Superior temporal gyrus (tissue), 1 donor: ENCODE measurements around the gene STX10.
"Not testable (repeated sequence)": the region's sequence is repeated elsewhere in the genome, so short reads cannot be mapped to it uniquely, and the experiment has no call there.

Experiments used
- DNase-seq: peaks from one replicate; pipeline ENCODE4 v3.0.0-alpha.2; 2016; ENCODE audit errors: extremely low spot score

STX10 gene, protein sequence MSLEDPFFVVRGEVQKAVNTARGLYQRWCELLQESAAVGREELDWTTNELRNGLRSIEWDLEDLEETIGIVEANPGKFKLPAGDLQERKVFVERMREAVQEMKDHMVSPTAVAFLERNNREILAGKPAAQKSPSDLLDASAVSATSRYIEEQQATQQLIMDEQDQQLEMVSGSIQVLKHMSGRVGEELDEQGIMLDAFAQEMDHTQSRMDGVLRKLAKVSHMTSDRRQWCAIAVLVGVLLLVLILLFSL

GRCh38 chr19:13150187-13150930 is at the start of gene STX10, which contains the start of gene IER2:
TSS of gene STX10 (minus strand) at chr19:13150375. CDS start at chr19:13150173, 202 bp downstream.
TSS of gene IER2 (plus strand) at chr19:13150411. CDS start at chr19:13153187, 2,776 bp downstream.
- peak; percentile 97 for DNase-seq

DNA sequence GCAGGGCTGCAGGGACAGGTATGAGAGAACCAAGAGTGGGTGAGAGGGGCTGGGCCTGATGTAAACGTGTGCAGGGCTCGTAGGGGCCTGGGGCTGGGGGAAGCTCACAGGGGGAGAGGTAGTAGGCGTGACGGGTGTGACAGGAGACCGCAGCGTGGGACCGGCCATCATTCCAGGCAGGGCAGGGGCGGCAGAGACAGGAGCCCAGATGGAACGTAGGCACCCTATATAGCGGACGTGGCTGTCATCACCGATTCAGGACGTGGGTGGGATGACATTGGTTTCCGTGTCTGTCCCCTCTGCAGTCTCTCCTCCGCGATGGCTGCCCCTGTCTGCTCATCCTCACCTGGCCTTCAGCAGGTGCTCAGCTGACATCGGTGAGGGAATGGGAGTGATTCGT is 48.5 kb upstream of the STX10 start:
- no peak for DNase-seq

DNA sequence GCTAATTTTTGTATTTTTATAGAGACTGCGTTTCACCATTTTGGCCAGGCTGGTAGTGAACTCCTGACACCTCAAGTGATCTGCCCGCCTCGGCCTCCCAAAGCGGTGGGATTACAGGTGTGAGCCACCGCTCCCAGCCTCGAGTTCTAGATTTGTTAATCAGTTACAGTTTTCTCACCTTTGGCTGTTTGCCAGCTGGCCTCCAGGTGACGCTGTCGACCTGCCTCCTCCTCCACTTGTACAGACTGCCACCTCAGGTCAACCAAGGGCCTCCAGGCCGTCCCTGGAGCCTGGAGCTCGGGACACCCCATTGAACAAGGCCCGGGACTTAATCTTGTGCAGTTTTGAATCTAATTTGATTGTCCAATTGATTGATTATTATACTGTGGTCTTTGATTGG is 45.5 kb upstream of the STX10 start:
- DNase-seq, result no peak

GRCh38 chr19:13190781-13191540 is 40.8 kb upstream of the STX10 start:
- DNase-seq, result no peak

DNA sequence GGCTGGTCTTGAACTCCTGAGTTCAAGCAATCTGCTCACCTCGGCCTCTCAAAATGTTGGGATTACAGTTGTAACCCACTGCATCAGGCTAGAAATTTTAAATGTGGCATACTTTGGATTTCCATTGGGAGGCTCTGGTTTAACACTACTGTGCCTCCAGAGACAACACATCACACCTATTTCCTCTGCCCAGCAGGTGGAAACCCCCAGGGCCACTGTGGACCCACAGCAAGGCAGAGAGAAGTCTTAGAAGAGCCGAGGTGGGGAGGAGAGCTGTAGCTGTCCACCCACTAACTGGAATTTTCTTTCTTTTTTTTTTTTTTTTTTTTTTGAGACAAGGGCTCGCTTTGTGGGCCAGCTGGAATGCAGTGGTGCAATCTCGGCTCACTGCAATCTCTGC is 39.4 kb upstream of the STX10 start:
- no peak for DNase-seq

- no peak for DNase-seq
Observed at GRCh38 chr19:13187419-13187818, 37.2 kb upstream of the STX10 start.

DNA sequence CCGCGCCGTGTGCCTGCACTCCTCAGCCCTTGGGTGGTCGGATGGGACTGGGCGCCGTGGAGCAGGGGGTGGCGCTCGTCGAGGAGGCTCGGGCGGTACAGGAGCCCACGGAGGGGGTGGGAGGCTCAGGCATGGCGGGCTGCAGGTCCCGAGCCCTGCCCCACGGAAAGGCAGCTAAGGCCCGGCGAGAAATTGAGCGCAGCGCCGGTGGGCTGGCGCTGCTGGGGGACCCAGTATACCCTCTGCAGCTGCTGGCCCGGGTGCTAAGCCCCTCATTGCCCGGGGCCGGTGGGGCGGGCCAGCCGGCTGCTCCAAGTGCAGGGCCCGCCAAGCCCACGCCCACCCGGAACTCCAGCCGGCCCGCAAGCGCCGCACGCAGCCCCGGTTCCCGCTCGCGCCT is 36.5 kb upstream of the STX10 start:
- not testable (repeated sequence) for DNase-seq

DNA sequence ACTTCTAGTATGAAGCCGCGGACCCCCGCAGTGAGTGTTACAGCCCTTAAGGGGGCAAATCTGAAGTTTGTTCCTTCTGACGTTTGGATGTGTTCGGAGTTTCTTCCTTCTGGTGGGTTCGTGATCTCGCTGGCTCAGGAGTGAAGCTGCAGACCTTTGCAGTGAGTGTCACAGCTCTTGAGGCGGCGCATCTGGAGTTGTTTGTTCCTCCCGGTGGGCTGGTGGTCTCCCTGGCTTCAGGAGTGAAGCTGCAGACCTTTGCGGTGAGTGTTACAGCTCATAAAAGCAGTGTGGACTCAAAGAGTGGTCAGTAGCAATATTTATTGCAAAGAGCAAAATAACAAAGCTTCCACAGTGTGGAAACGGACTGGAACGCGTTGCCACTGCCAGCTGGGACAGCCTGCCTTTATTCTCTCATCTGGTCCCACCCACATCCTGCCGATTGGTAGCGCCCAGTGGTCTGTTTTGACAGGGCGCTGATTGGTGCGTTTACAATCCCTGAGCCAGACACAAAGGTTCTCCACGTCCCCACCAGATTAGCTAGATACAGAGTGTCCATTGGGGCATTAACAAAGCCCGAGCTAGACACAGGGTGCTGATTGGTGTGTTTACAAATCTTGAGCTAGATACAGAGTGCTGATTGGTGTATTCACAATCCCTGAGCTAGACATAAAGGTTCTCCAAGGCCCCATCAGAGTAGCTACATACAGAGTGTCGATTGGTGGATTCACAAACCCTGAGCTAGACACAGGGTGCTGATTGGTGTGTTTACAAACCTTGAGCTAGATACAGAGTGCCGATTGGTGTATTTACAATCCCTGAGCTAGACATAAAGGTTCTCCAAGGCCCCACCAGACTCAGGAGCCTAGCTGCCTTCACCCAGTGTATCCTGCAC is 35.8 kb upstream of the STX10 start:
- DNase-seq, result not testable (repeated sequence)

DNA sequence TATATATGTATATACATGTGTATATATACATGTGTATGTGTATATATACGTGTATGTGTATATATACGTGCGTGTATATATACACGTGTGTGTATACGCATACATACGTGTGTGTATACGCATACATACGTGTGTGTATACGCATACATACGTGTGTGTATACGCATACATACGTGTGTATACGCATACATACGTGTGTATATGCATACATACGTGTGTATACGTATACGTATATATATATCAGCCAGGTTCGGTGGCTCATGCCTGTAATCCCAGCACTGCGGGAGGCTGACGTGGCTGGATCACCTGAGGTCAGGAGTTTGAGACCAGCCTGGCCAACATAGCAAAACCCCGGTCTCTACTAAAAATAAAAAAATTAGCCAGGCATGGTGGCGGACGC is 34.8 kb upstream of the STX10 start:
- not testable (repeated sequence) for DNase-seq

GRCh38 chr19:13181747-13182388 is 31.7 kb upstream of the STX10 start:
- DNase-seq, result peak; percentile 66

GRCh38 chr19:13178291-13178690 is 28.1 kb upstream of the STX10 start:
- not testable (repeated sequence) for DNase-seq

DNA sequence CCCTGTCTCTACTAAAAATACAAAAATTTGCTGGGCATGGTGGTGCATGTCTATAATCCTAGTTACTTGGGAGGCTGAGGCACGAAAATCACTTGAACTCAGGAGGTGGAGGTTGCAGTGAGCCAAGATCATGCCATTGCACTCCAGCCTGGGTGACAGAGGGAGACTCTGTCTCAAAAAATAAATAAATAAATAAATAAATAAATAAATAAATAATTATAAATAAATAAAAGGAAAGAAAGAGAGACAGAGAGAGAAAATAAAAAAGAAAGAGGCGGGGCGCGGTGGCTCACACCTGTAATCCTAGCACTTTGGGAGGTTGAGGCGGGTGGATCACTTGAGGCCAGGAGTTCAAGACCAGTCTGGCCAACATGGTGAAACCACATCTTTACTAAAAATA is 27.4 kb upstream of the STX10 start:
- DNase-seq, result not testable (repeated sequence)

DNA sequence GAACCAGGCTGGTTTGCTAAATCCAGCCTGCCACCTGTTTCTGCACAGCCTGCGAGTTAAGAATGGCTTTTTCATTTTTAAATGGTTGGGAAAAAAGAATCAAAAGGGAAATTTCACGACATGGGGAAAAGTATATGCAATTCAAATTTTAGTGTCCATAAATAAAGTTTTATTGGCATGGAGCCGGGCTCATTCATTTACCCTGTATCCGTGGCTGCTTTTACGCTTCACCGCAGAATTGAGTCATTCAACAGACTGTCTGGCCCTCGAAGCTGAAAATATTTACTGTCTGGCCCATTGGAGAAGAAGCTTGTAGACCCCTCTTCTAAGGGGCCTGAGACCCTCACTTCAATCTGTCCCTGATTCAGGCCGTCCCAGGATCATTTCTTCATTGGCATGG is 26.2 kb upstream of the STX10 start:
- no peak for DNase-seq

DNA sequence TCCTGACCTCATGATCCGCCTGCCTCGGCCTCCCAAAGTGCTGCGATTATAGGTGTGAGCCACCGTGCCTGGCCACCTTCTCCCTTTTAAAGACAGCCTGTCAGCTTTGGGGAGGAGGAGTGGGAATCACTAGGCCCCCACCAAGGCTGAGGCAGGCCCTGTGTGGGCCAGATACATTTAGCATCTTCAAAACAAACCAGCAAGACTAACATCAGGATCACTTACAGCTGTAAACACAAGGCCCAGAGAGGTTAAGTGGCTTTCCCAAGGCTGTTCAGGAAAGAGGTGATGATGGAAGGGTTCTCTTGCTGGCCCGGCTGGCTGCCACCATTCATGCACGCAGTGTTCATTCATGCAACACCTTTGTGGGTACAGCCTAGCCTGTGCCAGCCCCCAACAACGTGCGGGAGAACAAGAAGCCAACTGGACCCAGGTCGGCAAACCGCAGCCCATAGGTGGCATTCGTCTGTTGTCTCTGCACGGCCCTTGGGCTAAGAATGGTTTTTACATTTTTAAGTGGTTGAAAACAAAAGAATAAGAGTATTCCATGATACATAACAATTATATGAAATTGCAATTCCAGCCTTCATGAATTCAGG is 23.1 kb upstream of the STX10 start:
- DNase-seq, result no peak

GRCh38 chr19:13172346-13173138 is 22.4 kb upstream of the STX10 start:
- DNase-seq, result no peak

DNA sequence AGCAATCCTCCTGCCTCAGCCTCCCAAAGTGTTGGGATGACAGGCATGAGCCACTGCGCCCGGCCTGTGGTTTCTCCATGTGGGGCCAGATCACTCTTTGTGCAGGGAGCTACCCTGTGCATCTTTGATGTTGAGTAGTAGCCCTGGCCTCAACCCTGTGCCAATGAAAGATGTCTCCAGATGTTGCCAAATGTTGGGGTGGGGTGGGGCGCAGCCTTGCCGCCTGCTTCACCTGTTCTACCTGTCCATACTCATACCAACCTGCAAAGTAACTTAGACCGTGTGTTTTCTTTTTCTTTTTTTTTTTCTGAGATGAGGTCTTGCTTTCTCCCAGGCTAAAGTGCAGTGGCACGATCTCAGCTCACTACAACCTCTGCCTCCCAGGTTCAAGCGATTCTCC is 21.0 kb upstream of the STX10 start:
- DNase-seq, result no peak

DNA sequence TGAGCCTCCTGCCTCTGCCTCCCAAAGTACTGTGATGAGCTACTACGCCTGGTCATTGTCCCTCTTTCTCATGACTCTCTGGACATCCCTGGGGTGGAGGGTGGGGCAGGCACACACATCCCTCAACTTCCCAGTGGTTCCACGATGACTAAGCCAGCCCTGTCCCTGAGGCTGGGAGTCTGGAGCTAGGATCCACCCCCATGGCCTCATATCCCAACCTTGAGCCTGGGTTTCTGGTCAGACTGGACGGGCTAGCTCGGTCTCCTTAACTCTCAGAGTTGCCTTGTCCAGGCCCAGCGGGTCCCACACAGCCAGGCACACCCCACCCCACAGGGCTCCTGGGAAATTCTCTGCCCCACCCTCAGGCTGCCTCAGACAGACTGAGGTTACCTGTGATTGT is 19.6 kb upstream of the STX10 start:
- no peak for DNase-seq

- not testable (repeated sequence) for DNase-seq
Observed at GRCh38 chr19:13166151-13166550, 16.0 kb upstream of the STX10 start.

GRCh38 chr19:13165162-13165997 is 15.2 kb upstream of the STX10 start:
- no peak for DNase-seq
